GOT3 (cell line): ENCODE results near the gene EIF5A.

Experiments
- DNase-seq: peaks from one replicate; lab custom pipeline; 2025; ENCODE audit warnings: mixed read lengths; lab: John Stamatoyannopoulos, UW

The EIF5A gene

DNA sequence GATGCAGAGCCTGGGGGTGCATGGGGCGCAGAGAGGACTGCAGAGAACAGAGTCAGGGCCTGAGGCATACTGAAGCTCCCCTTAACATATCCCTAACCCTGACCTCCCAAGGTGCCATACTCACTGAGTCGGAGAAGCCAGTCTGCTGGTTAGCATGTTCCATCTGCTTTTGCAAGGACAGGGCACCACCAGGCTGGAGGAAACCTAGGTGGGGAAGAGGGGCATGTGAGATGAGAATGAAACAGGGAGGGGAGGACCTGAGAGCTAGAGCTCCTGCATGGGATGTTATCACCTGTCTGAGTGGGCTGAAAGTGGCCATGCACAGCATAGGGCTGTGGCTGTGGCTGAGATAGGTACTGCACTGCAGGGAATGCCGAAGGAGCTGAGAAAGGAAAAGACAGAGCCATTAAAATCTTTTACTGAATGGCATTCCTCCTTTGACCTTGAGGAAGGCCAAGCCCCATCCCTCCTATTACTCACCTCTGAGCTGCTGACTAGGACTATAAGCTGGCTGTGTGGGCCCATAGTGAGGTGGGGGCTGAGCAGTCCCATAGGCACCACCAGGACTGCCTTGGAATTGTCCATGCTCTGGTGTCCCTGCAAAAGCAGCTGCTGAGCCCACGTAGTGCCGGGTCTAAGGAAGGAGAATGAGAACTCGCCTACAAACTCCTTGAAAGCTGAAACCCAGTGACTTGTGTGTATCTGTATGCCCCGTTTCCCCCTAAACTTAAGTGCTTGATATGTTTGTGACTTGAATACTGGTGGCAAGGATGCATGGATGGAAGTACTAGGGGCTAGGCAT, 5.9 kb downstream of the EIF5A start:
- DNase-seq, result no peak

DNA sequence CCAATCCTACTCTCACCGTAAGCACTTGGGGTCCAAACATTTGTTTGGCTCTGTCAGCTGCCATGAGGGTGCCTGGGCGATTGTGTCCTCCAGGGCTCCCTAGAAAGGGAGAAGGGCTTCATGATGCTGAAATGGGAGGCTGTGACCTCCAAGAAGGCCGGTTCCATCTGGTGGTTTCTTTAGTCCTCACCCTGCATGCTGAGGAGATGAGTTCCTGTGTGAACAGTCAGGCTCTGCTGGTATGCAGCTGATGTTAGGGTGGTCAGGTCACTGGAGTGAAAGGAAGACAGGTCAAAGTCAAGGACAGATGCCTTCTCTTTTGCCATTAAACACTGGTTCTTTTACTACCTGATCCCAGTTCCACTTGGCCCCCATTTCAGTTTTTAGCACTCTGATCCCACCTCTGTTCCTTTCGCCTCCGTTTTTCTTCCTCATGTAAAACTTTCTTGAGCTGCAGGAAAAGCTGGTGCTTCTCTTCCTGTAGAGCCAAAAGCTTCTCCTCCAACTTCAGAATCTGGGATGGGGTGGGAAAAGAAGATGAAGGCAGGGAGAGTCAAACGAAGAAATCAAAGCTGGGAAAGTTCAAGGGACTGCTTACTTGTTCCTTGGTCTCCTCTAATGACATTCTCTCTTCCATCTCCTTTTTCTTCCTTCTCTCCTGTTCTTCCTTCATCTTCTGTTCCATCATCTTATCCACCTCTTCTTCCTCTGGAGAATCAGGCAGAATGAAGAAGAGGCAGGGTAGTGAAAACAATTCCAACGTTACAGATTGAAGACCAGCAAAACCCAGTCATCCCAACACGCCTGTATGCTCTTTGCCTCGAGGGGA, 6.7 kb downstream of the EIF5A start:
- no peak for DNase-seq

DNA sequence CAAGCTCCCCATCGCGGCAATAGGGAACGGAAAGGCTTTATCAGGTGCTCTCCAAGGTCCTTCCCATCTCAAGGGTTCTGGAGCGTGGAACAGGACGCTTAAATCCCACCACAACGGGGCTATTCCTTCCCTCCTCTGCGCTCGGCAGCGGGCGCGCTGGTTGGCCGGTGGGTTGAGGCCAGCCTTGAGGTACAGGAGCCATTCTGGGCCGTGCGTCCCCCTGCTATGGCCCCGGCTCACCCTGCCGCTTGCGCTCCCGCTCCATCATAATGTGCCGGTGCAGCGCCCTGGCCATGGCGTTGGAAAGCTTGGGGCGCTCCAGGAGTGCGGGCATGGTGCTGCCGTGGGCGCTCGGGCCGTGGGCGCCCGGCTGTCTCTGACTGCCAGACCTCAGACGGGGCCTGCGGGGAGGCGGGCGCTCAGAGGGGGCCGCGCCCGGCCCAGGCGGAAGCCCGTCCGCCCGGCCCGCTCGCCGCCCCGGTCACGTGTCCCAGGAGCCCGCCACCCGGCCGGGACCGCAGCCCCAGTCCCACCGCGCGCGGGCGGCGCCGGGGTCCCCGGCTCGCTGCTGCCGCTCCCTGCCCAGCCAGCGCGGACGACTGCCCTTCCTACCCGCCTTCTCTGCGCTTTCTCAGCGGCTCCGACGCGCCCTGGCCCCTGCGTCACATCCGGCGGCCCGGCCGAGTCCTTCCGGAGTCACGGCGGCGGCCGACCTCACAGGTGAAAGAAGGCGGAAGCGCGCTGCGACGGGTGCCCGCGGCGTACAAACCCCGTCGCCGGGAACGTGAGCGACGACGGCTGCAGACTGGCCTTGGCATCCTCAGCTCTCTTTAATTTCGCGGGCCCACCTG, 7.5 kb downstream of the EIF5A start, which contains the start of gene GPS2:
GPS2 (minus strand) TSS at position 642 of the 851 bp plus-strand sequence; CDS start at position 334, 308 bp downstream.
- peak; percentile 49 for DNase-seq

DNA sequence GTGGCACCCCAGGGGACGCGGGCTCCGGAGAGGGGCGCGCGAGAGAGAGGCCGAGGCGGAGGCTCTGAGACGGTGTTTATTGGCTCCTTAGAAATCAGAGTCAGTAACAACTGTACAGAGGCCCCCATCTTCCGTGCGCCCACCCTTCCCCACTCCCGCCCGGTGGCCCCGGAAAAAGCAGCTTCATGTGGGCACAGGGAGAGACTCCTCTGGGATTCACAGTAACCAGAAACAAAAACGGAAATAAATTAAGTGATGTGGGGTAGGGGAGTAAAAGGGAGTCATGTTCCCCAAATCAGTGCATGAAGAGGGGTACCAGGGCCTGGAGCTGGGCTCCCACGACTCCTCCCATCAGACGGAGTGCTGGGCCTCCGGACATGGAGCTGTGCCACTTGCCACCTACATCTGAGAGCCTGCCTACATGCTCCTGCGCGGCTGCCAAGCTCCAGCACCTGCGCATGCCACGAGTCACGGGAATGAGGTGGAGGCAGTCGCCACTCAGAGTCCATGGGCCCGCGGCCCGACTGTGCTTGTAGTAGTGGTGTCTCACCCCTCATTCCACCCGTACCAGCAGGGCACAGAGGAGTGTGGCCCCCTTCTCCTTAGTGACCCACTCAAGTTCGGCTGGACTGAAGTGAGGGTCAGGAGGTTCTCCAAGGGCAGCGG, 8.3 kb downstream of the EIF5A start:
- DNase-seq, result no peak

DNA sequence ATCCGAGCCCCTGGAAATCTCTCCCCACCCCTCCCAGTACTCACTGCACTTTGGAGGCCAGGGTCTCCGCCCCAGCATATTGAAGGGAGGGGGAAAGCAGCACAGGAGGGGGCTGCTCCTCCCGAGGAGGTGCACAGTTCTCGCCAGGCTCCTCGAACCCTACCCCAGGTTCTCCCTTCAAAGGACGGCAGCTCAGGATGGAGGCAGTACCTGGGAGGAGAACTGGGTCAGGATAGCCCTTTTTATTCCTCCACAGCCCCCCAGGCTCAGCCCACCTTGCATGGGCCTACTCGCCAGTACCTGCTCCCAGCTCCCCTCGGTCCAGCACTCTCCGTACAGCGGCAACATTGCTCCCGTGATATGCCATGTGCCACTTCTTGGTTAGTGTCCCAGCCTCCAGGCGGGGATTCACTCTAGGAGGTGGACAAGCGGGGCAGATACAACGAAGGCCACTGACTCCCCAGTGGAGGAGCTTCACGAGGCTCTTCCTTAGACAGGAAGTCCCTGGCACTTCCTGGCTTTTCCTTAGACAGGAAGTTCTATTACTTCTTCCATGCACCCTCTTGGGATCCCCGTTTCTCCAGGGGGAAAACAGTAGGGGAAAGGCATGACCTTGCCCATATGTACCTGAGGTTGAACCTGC, 9.9 kb downstream of the EIF5A start:
- DNase-seq, result no peak

DNA sequence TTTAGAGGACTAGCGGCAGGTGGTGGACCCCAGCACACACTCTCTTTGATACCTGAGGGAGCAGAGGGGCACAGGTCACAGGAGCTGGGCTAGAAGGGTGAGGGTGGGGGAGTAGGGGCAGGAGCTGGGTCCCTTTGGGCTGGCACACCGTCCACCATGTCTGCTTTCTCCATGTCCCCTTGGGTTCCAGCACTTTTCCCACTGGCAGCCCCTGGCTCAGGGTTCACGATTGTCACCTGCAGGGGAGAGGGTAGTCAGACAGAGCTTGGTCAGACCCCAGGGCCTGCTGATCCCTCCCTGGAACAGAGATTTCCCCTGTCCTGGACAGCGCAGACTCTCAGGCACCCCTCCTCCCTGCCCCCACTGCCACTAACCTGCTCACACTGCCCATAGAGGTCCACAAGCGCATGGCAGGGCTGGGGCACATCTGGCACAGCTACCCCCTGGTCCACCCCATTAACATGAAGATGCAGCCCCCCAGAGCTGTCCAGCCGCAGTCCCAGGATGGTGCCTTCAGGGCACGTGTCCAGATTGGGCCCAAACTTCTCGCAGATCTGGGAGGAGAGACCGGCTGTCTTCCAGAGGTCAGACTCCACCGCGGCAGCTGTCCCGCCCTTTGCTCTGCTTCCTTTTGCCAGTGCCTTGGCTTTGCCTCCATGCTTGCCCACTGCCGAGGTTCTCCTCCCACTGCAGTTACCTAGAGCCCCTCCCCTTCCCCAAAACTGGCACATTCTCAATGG, 10.9 kb downstream of the EIF5A start:
- DNase-seq, result no peak

DNA sequence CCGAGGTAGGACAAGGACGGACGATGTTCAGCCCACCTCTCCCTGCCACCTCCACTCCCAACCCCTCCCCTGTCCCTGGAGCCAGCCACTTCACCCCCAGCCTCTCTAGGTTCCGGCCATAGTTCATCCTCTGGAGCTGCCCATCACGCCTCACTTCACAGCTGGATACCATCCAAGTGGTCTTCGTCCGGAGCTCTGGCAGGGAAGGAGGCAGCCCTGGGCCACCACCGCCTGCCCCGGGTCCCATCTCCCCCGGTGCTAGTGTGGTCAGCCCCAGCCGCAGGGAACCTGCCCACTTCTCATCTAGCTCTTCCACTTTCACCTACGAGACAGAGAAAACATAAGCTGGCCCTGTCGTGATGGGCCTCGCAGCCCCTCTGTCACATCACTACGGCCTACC, 14.0 kb downstream of the EIF5A start:
- DNase-seq, result no peak

DNA sequence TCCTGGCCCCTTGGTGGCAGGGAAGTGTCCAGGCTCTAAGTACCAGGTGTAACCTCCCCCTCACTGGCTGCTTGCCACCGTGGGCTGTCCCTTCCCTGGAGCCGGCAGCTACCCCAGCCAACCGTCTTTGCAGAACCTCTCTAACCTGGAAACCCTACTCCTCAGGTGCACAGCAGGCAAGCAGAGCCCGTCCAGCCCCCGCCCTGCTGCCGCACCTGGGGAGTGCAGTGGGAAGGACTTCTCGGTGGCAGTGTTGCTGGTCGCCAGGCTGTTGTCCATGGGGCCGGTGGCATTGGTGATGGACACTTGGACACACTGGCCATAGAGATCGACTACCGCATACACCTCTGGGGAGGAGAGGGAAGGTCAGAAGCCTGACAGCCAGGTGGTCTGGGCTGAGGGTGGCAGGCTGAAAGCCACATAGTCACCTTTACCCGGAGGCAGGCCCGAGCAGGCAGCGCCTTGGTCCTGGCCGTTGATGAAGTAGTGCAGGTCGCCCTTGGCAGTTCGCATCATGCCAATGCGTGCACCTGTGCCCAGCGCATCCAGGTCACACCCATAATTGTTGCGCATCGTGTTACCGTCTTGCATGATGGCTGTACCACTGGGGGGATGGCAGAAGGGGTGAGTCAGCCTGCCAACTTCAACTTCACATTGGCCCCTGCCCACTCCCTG, 15.2 kb downstream of the EIF5A start:
- no peak for DNase-seq

DNA sequence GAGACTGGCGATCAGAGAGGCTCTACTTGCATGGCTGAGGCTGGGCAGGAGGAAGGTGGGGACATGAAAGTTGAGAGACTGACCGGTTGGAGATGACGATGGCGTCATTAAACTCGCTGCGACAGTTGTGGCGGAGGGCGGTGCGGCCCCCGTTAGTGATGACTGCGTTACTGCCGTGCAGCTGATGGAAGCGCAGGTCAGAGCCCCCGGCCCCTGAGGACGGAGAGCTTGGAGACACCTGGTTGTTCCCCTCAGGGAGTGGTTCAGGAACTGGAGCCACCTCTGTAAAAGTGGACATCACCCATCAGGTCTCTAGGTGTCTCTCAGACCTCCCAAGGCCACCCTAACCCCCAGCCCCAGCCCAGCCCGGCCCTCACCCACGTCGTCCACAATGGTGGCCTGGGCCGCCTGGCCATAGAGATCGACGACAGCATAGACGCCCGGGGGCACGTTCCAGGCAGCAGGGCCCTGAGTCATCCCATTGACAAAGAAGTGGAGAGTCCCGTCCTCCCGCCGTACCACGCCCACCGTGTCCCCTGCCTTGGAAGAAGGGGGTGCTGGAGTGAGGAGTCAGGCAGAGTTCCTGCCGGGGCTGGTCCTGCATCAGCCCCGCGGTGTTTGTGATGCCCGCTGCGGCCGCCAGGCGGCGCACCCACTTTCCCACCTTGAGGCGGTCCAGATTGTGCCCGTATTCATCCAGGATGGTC, 16.5 kb downstream of the EIF5A start:
- no peak for DNase-seq

DNA sequence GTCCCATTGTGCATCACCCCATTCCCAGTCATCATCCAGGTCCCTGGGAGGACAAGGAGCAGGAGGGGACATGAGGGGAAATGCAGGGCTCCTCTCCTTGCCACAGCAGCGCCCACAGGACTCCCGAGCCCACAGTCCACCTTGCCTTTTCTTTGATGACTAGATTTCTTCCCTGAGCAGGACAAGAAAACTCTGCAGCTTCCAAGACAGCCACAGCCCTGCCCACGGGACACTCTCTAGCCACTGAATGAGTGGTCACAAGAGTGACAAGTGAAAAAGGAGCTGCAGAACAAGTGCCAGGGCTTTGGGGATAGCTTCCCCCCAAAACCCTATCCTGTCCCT, 17.0 kb downstream of the EIF5A start:
- no peak for DNase-seq

DNA sequence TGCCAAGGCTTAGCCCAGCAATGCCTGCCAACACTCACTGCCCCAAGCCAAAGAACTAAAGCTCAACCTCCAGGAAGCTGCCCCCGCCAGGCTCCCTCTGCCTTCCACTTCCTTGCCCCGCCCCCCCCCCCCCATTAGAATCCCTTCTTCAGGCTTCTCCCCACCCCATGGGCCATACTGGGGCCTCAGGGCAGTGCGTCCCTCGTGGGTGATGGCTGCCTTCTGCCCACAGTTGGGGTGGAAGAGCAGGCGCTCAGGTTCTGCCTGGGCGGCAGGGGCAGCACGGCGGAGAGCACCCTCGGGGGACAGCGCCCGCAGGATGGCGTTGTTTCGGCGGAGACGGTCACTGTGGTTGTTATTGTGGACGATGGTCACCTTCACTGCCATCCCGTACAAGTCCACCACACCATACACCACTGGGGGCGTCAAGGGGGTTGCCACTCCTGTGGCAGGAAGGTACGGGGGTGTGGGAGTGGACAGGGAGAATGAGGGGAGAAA, 17.7 kb downstream of the EIF5A start:
- DNase-seq, result no peak

DNA sequence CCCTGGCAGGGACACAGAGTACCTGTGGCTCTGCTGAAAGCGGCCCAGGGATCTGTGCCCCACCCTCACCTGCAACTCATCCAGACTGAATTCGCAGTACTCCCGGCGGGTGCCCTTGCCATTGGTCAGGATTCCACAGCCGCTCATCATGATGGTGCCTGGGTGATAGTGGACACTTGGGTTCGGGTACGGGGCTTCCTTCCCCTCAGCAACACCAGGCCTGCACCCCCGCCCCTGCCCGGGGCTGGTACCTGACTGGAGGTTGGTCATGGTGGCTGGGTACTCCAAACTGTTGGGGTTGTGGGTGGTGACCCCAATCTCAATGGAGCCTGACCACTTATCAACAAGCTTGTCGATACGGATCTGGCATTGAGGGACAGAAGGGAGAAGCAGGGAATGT, 18.8 kb downstream of the EIF5A start:
- DNase-seq, result no peak

DNA sequence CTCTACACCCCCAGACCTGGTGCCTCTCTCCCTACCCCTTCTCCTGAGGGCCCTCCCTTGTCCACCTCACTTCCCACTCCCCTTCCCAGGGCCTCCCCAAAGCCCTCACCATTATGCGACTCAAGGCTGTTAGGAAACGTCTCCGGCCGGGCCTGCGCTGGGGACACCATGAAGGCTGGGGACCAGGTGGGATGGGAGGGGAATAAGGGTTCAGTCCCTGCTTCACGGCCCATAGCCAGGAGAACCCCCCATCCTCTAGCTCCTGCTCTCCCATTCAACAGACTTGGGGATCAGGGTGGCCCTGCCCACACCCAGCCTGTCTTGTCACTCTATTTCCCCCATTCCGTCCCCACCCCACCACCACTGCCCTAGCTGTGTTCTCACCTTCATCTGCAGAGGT, 19.6 kb downstream of the EIF5A start:
- no peak for DNase-seq

DNA sequence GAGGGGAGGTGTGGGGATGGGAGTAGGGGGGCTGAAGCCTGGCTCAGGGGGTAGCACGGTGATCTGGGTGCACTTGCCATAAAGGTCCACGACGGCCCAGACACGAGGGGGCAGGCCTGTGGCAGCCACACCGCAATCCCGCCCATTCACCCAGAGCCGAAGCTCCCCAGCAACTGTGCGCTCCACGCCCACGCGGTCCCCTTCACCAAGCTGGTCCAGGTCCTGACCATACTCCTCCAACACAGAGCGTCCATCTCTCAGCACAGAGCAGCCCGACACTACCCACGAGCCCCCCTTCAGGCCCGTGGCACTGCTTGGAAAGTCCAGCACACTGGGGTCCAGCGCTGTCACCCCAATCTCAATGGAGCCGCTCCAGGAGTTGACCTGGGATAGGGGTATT, 20.1 kb downstream of the EIF5A start:
- no peak for DNase-seq

DNA sequence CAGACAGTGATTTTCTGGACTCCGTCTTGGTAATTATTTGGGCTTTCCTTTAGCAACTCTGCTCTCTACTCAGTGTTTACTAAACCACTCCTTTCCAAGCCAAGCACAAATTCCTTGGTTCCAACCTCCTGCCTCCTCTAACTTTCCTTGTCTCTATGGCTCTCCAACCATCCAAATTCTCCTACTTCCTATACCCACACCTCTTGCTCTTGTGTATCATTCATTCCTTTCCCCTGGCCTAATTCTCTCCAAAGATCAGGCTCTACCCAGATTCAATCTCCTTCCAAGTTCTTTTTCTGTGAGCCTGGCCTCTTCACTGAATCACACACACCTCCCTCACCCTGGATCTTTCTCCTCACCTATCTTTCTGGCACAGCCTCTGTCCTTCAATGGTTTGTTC, 20.6 kb downstream of the EIF5A start:
- no peak for DNase-seq

DNA sequence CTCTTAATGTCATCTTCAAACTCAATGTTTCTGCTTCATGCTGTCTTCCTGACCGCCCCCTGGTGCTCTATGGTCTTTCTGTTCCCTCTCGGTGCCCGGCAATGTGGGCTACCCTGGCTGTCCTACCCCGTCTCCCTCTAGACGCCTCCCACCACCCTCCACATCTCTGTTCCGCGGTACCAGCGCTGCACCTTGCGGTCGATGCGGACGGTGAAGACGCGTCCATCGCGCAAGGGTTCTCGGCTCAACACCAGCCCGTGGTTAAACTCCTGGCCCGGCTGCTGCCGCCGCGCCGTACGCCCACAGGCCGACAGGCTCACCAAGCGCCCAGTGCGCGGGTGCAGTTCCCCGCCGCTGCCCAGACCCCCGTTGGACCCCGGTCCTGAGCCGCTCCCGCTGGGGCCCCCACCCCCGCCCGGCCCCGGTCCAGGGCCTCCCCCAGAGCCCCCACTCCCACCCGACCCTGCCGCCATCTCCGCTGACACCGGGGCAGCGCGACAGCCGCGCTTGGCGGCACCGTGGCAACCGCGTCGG, 21.5 kb downstream of the EIF5A start, which contains the start of gene NEURL4:
NEURL4 (minus strand) TSS at position 496 of the 534 bp plus-strand sequence; CDS start at position 473, 23 bp downstream.
- DNase-seq, result no peak

DNA sequence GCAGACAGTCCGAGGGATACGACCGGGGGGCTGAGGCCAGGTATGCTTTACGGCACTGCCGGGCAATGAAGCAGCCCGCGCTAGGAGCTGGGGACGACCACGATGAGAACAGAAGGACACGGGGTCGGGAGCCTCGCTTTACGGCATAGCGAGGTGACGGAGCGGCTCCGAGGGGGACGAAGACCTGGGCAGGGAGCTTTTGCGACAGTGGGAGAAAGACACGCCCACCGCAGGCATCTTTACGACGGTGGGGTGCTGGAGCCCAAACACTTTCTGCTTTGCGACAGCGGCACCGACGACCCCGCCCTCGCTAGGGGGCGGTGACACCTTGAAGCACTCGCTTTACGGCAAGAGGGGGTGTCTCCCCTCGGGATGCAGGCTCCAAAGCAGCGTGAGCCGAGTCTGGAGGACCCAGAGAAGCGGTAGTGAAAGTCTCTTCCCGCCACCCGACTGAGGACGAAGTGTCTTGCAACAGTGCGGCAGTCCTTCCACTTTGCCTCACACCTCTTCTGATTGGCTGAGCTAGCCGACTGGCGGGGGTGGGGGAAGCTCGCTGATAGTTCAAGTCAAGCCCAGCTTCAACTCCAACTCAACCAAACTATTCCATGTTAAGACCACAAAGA, 22.1 kb downstream of the EIF5A start:
- DNase-seq, result peak; percentile 88

DNA sequence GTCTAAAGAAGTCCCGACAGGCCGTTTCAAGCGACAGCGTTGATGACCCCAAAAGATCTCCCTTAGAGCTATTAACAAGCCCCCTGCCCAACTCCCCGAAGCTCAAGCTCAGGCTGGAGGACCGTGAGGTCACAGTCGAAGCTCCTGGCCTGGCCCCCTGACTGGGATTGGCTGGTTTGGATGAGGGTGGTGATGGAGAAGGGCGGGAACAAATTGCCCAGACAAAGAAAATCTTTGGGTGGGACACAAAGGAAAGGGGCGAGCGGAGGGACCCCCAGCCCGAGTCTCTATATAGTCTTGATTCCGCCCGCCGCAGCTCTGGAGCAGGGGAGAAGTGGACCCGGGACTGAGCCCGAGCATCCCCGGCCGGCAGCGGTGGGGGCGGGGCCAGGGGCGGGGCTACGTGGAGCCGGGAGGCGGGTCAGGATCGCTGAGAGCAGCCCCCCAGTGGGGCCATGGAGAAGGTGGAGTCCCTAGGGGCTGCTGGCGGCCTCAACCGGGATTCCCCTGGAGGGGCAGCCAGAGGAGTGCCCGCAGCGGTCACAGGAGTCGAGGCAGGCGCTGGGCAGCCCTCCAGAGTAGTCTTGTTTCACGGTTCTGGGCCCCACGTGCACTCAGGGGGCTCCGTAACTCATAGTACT, 22.7 kb downstream of the EIF5A start:
- DNase-seq, result peak; percentile 64
